HL-60/S4 treated with phorbol 12-myristate 13-acetate at 8.2 ng/mL for 4 days and 3 days (cell line): ENCODE data around the gene PRCP.

Experiments used
- in situ Hi-C: fragments of 300-500 bp; cut with MboI; formaldehyde crosslinking; loops from 2 replicates; pipeline ENCODE4 v1.15.0; 2022; ENCODE audit warnings: low sequenced_read_pairs

Gene PRCP

GRCh38 chr11:82907371-82907770, 7.1 kb upstream of the PRCP start:
- in situ Hi-C loops, result no loop called here

DNA sequence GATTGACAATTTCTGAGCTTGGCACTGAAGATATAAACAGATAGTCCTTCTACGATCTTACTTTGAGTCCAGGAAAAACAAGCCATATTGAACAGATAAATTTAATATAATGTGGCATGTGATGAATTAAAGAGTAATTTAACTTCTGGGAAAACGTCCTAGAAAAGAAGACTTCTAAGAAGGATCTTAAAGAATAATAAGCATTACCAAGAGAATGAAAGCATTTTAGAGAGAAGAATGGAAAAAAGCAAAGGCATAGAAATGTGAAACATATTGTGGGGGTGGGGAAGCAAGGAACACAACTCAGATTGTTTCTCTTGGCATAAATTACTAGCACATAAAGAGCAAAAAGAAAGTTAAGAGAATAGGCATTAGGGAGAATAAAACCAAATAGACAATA, 6.7 kb upstream of the PRCP start:
- in situ Hi-C loops, result no loop called here

GRCh38 chr11:82906236-82906635, 6.0 kb upstream of the PRCP start:
- in situ Hi-C loops, result no loop called here

GRCh38 chr11:82903843-82904586, 3.8 kb upstream of the PRCP start:
- in situ Hi-C loops, result no loop called here

DNA sequence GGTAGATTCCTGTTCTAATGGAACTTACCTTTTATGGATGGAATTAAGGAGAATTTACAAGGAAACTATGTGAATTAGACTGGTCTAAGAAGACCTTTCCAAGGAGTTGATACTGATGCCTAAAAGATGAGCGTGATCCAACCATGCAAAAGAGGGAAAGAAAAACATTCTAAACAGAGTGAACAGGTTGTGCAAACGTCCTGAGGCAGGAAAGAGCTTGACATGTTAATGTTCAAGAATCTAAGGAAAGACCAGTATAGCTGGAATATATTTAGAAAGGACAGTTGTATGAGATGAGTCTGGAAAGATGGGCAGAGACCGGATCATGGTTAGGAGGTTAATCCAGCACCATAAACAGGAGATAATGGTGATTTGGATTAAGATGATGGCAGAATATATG, 2.6 kb upstream of the PRCP start:
- in situ Hi-C loops, result no loop called here

GRCh38 chr11:82901922-82902485, 1.8 kb upstream of the PRCP start:
- in situ Hi-C loops, result no loop called here

DNA sequence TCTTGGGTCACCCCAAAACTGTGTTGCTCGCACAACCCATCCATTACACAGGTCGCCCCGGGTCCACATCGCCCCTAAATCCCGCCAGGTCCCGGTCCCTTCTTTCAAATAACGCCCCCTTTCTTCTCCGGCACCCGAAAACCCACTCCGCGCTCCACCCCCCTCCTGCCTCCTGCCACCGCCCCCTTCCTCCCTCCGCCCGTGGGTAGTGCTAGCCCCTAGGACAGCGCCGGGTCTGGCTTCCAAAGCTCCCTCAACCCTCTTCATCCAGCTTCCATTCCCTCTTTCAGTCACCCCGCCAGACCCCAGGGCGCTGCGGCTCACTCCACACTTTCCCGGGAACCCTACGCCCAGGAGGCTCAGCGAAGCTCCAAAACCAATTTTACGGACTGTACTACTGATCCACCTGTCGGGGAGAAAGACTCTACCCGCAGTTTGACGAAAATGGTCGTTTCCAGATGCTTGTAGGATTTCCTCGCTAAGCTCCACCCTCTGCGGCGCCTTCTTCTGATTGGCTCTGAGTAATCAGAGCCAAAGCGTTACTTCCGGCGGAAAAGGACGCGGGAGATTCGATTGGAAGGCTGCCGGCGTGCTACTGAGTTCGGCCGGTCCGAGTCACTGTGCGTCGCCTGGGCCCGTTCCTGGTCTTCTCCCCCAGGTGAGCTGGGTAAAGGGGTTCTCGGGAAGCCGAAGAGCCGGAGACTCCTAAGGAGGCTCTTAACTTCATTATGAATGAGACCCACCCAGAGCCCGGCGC, 1.1 kb upstream of the PRCP start, which contains the start of gene DDIAS:
DDIAS (plus strand) TSS at position 572 of the 757 bp plus-strand sequence. CDS start 13,003 bp downstream, outside the sequence.
- in situ Hi-C loops, result no loop called here

GRCh38 chr11:82899957-82900276, 313 bp downstream of the PRCP start:
- in situ Hi-C loops, result no loop called here

GRCh38 chr11:82899186-82899820, 927 bp downstream of the PRCP start:
- in situ Hi-C loops, result no loop called here

GRCh38 chr11:82898241-82898640, 2.0 kb downstream of the PRCP start:
- in situ Hi-C loops, result no loop called here

DNA sequence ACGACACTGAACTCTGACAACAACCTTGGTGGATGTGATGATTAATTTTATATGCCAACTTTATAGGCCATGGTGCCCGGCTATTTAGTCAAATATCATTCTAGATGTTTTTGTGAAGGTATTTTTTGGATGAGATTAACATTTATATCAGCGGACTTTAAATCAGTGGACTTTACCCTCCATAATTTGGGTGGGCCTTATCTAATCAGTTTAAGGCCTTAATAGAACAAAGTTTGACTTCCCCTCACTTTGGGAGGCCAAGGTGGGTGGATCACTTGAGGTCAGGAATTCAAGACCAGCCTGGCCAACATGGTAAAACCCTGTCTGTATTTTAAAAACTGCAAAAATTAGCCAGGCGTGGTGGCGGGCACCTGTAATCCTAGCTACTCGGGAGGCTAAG, 4.0 kb downstream of the PRCP start:
- in situ Hi-C loops, result no loop called here

DNA sequence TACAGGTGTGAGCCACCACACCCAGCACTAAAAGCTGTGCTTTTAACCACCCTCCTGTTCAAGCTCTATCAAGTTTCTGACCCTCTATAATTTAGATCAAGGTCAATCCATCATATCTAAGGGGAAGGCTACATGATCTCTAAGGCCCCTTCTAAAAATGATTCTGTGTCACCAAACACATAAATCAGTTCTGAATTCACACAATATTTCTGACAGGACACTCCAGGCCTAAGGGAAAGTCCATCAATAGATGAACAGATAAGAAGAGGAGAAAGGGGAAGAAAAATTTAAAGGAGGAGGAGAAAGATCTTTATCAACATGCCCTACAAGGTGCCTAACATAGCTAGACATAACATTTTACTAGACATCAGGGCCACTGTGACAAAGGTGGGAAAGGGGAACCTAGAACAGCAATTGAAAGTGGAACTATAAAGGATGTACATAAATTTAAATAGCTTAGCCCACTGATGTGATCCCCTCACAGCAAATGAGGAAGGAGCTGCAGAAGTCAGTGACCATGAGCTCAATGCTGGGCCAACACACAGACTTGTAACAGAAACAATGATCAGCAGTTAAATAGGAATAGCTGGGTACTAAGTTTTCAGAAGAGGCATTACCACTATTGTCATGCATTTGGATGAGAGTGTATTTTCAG, 4.7 kb downstream of the PRCP start:
- in situ Hi-C loops, result no loop called here

- in situ Hi-C loops, result no loop called here
Measured at GRCh38 chr11:82892611-82893169, 7.5 kb downstream of the PRCP start.

GRCh38 chr11:82890936-82891335, 9.3 kb downstream of the PRCP start:
- in situ Hi-C loops, result no loop called here

GRCh38 chr11:82890002-82890341, 10.3 kb downstream of the PRCP start:
- in situ Hi-C loops, result no loop called here

GRCh38 chr11:82889133-82890001, 10.9 kb downstream of the PRCP start:
- in situ Hi-C loops, result no loop called here

- in situ Hi-C loops, result no loop called here
Measured at GRCh38 chr11:82883853-82884252, 16.4 kb downstream of the PRCP start.

- in situ Hi-C loops, result no loop called here
Measured at GRCh38 chr11:82874646-82875523, 25.3 kb downstream of the PRCP start.

DNA sequence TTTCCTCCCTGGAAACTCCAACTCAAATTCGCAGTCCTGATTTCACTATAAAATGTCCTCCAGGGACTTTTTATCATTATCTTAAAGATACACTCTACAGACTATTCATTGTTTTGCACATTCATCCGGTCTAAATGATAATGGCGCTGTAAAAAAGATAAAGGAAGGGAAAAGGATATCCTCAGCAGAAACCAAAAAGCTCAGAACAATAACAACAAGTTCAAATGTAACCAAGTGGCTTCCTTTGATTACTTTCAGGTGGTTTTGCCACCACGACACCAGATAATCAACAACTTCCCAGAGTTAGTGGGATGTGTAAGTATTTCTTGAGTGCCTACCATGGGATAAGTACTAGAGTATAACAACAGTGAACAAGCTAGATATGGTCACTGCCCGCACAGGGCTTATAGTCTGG, 26.3 kb downstream of the PRCP start:
- in situ Hi-C loops, result no loop called here
